SK-N-SH (cell line): ENCODE measurements around the gene CEP295NL.

Experiments used
- ELF1 ChIP-seq: IDR thresholded peaks from 2 replicates; pipeline ENCODE4 v1.4.0; 2012
- EP300 ChIP-seq, 2 experiments: IDR thresholded peaks; 2 replicates each; pipeline versions ENCODE4 v1.4.0 to v1.6.1; 2012; ENCODE audit warnings: borderline replicate concordance in 1 of 2, low read depth in 1 of 2, low read length in 1 of 2
- SMC3 ChIP-seq: IDR thresholded peaks from 2 replicates; pipeline ENCODE4 v1.6.1; 2012; ENCODE audit warnings: low read depth, low read length, improper control_type of control experiment
- TF ChIP-seq, protein P1 (sequence below): IDR thresholded peaks from 2 replicates; pipeline ENCODE4 v1.6.1; 2012; ENCODE audit warnings: mild to moderate bottlenecking, low read depth, low read length, moderate library complexity
- TF ChIP-seq, protein P2 (sequence below): fragments of 200-600 bp; sonication (generic); IDR thresholded peaks from 2 replicates; pipeline ENCODE4 v1.6.1; 2017; ENCODE audit warnings: antibody characterized with exemption, mild to moderate bottlenecking, moderate library complexity

DNA sequence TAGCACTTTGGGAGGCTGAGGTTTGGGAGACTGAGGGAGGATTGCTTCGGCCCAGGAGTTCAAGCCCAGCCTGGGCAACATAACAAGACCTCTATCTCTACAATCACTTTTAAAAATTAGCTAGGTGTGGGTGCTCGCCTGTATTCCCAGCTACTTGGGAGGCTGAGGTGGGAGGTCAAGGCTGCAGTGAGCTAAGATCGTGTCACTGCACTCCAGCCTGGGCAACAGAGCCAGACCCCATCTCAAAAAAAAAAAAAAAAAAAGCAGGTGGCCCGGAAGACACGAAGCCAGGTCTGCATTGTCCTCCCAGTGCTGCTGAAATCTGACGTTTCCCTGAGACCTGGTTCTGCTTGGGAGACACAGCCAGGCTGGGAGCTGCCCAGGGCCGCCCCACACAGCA, 41.0 kb upstream of the CEP295NL start:
- TF ChIP-seq, protein P1, sequence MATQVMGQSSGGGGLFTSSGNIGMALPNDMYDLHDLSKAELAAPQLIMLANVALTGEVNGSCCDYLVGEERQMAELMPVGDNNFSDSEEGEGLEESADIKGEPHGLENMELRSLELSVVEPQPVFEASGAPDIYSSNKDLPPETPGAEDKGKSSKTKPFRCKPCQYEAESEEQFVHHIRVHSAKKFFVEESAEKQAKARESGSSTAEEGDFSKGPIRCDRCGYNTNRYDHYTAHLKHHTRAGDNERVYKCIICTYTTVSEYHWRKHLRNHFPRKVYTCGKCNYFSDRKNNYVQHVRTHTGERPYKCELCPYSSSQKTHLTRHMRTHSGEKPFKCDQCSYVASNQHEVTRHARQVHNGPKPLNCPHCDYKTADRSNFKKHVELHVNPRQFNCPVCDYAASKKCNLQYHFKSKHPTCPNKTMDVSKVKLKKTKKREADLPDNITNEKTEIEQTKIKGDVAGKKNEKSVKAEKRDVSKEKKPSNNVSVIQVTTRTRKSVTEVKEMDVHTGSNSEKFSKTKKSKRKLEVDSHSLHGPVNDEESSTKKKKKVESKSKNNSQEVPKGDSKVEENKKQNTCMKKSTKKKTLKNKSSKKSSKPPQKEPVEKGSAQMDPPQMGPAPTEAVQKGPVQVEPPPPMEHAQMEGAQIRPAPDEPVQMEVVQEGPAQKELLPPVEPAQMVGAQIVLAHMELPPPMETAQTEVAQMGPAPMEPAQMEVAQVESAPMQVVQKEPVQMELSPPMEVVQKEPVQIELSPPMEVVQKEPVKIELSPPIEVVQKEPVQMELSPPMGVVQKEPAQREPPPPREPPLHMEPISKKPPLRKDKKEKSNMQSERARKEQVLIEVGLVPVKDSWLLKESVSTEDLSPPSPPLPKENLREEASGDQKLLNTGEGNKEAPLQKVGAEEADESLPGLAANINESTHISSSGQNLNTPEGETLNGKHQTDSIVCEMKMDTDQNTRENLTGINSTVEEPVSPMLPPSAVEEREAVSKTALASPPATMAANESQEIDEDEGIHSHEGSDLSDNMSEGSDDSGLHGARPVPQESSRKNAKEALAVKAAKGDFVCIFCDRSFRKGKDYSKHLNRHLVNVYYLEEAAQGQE, result no peak
- no peak for TF ChIP-seq SMC3
- TF ChIP-seq, protein P2, sequence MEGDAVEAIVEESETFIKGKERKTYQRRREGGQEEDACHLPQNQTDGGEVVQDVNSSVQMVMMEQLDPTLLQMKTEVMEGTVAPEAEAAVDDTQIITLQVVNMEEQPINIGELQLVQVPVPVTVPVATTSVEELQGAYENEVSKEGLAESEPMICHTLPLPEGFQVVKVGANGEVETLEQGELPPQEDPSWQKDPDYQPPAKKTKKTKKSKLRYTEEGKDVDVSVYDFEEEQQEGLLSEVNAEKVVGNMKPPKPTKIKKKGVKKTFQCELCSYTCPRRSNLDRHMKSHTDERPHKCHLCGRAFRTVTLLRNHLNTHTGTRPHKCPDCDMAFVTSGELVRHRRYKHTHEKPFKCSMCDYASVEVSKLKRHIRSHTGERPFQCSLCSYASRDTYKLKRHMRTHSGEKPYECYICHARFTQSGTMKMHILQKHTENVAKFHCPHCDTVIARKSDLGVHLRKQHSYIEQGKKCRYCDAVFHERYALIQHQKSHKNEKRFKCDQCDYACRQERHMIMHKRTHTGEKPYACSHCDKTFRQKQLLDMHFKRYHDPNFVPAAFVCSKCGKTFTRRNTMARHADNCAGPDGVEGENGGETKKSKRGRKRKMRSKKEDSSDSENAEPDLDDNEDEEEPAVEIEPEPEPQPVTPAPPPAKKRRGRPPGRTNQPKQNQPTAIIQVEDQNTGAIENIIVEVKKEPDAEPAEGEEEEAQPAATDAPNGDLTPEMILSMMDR, result no peak
- no peak for TF ChIP-seq EP300 (IDR thresholded peaks at IDR 0.05; ENCODE audit: borderline replicate concordance in 1 of 2, low read depth in 1 of 2, low read length in 1 of 2)
- TF ChIP-seq ELF1, result no peak
